Raji (cell line): ENCODE results near the gene DUSP6.

ENCODE experiments used
- POLR2A ChIP-seq: IDR thresholded peaks from 2 replicates; pipeline ENCODE4 v1.6.1; 2011; ENCODE audit warnings: low read depth, low read length, control low read depth; ENCODE audit not compliant: insufficient read depth

DUSP6 gene

DNA sequence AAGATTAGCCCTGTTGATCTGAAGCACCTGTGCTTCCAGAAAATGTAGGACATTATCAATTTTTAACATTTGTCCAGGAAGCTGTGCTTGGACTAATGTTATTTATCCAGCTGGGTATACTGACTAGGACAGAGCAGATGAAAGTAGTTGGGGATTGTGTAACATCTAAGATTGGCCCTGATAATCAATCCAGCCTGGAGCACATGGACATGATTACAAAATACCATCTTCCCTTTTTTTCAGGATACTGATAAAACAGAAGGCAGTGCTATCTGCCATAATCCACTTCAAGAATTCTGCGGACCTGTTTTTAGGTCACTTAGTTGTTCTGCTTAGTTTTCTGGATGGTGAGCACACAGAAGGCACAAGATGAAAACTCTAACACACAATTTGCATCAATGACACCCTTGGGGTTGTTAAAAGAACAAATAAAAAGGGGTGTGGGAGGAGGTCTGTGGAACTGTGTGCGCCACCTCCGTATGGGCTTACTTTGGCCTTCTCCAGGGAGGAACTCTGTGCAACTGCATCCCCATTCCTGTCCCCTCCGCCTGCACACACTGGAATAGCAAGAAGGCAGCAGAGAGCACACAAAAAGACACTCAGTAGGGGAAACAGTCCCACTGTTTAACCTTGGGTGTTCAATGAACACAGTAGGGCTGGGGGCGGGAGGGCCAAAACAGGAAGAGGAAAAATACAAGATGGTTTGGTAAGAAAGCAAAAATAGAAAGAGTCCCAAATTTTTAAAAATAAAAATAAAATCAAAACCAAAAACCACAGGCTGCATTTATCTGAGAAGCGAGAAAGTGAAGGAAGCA, 31.1 kb upstream of the DUSP6 start:
- TF ChIP-seq POLR2A: no peak

DNA sequence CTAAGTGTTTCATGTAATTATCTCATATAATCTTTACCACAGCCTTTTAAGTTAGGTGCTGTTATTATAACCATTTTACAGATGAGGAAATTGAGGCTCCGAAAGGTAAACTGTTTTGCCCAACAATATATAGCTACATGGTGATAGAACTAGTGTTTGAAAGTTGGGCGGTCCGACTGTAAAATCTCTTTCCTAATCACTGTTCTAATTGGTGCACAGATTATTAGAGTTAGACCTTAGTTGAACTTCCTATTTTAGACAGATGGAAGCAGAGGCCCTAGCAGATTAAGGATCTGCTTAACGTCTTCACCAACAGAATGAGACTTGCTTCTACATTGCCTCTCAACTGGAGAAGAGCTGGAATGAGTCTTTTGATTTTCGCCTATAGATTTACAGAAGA, 30.0 kb upstream of the DUSP6 start:
- TF ChIP-seq POLR2A: no peak

DNA sequence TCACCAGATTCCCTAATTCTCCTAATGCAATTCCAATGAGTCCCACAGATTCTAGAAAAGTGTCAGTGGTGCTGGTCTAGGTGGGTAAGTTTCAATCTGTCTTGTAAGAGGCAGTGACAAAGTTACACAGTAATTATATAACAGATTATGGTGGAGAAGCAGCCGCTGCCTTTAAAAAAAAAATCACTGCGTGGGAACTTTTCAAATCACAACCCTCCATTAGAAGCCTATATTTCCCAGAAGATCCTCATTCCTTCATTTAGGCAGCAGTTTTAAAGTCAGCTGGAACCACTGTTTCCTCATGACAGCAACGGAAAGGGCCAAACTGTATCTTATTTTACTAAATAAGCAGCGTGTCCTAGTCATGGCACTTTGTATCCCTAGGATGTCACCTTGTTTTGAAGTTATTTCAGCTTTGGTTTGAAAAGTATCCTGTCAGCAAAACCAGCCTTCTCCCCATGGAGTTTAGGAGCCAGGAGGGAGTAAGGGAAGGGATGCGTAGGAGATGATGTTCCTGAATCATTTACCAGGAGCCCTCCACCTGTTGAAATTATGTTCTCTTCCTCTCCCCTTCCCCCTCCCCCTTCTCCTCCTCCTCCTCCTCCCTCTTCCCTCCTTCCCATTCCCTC, 27.7 kb upstream of the DUSP6 start:
- no peak for TF ChIP-seq POLR2A

DNA sequence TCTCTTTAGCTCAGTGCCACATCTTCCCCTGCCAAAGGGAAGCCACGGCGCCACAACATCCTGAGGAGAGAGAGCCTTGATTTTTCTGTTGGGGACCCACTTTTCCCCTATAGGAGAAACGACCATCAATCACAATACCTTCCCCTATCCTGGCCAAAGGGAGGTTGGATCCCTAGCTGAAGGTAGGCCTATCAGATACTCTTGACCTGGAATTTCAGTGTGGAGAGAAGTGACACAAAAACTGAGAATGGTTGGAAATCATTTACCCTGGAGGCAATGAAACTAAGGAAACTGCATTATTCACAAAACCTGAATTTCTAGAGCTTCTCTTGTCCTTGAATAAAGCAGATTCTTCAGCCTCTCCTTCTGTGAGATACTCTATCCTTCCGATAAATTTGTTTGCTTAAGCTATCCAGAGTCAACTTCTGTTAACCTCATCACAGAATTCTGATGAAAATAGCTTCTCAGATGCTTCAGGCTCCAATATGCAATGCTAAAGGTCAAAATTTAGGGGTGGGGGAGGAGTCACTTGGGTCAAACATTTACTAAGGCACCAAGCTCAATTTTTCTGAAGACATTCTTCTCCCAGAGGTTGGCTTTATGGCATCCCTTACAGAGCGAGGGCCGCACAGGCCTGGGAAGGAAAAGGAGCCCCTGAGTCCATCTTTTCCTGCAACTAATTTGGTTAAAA, 27.0 kb upstream of the DUSP6 start:
- no peak for TF ChIP-seq POLR2A

DNA sequence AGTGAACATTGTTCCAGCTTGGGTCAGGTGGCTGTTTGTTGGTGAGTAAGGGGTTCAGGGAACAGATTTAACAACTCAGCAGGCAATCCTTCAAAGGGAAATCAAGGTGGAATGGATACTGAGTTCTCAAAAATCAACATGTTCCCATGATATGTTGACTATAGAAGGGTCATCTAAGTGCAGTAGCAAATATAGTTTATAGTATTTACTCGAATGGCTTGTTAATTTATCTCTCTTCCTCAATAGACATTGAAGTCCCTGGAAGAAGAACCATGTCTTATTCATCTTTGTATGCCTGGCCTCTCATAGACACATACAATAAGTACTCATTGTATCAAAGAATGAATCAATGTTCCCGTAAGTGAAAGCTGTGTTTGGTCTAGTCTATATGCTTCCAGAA, 24.5 kb upstream of the DUSP6 start:
- no peak for TF ChIP-seq POLR2A

DNA sequence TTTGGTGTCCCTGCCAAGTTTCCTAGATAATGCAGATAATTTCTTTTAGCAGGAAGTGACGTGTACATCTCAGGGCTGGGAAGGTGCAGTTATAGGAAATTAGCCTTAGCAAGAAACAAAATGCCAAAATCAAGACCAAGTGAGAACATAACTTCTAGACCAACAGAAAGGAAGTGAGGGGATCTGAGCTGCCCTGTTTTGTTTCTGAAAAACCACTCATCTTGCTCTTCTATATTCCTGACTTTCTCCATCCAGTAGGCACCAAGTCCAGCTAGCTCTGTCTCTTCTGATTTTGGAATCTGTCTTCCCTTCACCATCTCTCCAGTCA, 23.9 kb upstream of the DUSP6 start:
- no peak for TF ChIP-seq POLR2A

DNA sequence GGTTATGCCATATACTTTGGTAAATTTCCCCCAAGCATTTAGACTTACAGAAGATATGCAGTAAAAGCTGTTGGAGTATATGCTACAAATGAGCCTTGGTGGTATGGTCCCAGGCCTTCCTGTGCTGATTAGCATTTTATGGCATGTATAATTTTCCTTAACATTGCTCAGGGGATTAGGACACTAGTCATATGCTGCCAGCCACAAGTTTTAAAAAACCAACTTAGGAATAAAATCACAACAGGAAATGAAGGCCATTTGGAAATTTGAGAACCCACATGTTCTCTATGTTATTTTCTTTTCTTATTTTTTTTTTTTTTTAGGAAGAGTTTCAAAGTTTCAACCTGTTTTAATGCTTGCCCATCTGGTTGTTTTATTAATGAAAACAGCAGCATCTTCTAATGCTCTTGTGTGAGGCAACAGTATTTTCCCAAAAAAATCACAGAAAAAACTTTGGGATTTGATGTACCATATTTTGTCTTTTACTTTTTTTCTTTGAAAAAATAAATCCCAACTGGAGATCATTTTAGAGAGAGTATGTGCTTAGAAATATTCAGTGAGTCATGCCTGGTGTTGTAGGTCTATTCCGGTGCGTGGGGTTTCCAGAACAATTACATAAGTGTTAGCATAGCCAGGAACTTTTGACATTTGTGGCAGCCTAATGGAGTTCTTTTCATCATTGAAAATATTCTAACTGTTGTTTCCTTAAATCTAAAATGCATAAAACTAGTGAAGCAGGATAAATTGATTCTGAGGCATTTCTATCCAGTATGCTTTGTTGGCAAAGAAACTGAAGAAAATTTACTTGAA, 21.7 kb upstream of the DUSP6 start:
- no peak for TF ChIP-seq POLR2A

DNA sequence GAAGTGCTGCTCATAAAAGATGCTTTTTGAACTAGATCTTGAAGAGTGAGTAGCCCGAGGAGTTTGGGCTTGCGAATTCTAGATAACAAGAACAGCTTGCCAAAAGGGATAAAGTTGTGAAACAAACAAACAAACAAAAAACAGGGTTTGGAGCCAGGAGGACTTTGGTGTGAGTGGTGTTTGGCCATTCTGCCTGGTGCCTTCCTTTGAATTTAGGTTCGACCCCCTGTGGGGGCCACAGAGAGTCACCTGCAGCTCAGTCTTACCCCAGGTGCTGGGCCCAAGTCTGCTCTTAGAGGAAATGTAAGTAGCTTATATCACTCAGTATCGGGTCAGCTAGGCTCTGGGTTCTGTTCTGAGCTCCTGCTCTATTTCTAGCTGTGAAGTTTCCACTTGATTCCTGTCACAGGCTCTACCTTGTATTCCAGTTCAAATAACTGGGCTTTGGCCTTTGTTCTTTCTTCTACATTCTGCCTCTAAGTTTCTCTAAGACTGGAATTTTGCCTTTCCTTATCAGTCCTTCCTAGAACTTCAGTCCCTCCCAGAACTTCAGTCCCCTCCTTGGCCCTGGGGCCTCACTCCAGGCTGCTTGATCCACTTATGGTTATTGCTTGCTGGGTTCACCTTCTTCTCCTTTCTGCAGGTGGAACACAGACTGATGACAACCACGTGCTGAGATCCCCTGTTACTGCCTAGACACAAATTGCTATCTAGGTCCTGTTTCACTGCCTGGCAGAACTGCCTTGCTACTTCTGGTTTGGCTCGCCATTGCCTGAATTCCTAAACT, 20.5 kb upstream of the DUSP6 start:
- TF ChIP-seq POLR2A: no peak

DNA sequence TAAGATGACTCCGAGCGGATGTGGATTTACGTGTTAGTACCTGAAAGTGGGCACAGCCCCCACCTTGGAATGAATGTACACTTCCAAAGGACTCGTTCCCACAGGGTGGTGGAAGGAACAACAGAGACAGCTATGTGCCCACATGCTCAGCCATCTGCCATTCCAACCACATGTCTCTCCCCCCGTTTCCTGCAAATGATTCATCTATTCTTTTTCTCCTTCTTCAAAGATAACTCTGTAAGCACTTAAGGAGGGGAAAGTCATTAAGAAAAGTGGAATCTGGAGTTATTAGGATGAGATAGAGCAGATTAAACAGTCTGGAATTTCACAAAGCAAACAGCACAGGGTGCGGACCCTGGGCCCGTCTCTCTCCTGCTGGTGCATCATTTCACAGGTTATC, 18.5 kb upstream of the DUSP6 start:
- TF ChIP-seq POLR2A: no peak

DNA sequence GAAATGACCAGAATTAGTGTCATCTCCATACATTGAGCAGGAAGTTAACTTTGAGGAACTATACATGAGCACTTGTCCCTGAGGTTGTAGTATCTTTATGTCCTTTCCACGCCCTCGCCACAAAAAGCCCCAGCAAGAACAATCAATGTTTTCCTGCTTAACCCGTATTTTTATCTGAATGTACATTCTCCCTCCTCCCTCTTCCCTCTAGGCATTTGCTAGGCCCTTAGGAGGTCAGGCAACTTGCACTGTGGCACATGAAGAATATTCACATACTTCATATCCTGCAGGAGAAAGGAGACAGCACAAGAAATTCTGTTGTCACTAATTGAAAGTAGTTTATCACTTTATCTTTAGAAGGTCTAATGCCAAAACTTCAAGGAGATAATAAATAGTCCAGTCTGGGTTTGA, 18.1 kb upstream of the DUSP6 start:
- TF ChIP-seq POLR2A: no peak

DNA sequence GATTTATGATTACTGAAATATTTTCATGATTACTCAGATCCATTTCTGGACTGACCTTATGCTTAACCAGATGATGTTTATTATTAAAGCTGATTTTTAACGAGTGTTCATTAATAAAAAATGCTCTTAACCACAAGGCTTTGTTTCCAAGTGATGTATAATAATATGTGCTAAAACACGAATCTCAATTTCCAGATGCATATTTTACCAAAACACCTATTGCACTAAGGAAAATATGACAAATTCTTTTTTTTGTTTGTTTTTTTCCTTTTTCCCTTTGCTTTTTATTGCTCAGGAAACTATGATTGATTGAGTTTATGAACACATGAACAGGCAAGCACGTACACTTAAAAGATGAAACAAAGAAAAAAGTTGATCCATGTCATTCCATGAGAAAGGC, 16.9 kb upstream of the DUSP6 start:
- no peak for TF ChIP-seq POLR2A

DNA sequence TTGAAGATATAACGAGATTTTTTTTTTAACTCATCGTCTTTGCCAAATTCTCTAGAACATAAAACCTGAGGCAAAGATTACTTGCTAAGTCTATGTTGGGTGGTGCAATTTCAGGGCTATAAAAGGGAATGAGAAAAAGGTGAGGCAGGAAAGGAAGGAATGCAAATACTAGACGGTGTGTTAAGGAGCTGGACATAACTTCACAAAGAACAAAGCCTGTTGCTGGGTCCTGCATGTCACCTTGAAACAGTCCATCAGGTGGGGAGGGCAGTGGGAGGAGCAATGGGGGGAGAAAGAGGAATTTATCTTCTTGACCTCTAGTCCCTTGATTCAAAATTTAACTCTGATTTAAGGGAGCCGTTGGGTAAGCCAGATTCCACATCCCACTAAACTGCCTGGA, 16.1 kb upstream of the DUSP6 start:
- TF ChIP-seq POLR2A: no peak

DNA sequence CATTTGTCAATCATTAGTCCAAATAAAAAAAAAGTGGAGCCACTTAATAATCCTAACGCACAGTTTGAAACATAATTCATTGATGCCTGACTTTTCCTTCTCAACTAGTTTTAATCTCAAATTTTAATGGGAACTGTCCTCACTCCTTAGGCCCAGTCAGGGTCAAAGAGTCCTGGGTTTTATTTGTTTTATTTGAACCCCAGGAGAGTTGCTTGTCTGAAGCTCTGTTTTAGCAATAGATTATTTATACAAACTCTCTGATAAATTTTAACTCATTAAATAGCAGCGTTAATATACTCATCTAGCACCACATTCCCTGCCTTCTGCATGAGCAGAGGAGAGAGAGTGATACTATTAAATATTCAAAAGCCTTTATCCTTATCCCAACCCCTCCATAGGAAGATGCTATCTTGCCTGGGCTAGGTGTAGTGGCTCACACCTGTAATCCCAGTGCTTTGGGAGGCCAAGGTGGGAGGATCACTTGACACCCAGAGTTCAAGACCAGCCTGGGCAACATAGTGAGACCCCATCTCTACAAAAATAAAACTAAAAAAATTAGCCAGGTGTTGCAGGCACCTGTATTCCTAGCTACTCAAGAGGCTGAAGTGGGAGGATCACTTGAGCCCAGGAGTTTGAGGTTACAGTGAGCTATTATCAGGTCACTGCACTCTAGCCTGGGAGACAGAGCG, 14.5 kb upstream of the DUSP6 start:
- TF ChIP-seq POLR2A: no peak

DNA sequence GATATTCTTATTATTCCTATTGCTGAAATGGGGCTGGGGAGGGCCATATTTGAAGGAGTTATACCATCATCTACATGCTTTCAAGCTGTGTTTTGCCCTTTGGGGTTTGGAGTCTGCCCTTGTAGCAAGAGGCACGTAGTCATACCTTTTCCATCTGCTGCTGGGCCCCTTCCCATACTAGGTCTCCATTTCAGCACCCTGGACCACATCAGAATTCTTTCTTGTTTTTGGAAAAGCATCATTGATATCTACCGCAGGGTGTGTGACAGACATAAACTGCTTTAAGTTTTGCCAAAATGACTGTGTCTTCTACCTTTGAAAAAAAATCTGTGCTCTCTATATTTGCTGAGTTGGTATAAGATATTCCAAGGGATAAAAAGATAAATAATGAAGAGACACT, 12.3 kb upstream of the DUSP6 start:
- TF ChIP-seq POLR2A: no peak

DNA sequence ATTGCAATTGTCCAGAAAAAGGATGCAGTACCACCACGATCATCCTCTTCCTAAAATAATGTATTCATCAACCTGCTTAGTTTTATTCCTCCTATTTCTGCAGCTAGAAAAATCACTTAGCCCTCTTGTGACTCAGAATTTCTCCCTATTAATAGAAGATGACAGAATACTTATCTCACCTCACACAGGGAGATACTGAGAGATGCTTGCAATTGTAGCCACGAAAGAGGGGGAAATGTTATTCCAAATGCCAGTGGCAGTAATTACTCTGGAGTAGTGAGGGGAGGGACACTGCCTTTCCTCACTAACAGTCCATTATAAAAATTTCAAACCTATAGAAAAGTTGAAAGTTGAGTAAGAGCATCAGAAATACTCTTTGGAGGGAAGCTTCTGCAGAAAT, 11.8 kb upstream of the DUSP6 start:
- no peak for TF ChIP-seq POLR2A

DNA sequence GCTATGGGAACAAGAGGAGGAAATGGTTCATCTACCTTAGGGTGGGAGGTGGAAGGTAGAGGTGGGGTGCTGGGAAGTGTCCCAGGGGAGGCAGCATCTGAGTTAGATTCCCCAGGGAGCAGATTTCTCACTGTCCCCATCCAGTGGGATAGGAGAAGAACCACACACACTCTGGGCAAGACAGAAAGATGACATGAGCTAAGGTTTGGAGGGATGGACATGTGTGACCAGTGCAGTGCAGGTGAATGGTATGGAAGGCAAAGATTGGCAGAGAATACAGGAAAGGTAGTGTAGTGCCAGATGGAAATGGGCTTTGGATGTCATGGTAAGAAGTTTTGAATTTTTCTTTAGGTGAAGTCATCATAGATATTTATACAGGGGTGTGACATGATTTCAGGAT, 11.3 kb upstream of the DUSP6 start:
- no peak for TF ChIP-seq POLR2A
